ENCODE results near the gene LMO3. TPM values are rescaled to one million over a fixed set of nuclear protein-coding genes. Genes with fewer than 3 reads are reported as not detected.

The LMO3 gene
- polyA plus RNA-seq, 3 donors from 2014 or later = not detected

- Mint-ChIP-seq H3K36me3 (no peaks in the 10 kb centered on the region), H3K27ac (no peak overlapping the region), H3K4me3 (no peak overlapping the region), H3K4me1 (no peaks in the 10 kb centered on the region), H3K9me3 (peaks cover 6 to 49% (median 17%) of the 10 kb centered on the region in 6 donors), H3K27me3 (ENCODE audit: low read depth in 3 of 3) (peaks cover 0 to 2% (median 0%) of the 10 kb centered on the region in 3 donors)
- DNase-seq = no peak
Measured at GRCh38 chr12:16587514-16587913, 18.4 kb downstream of the LMO3 start.

DNA sequence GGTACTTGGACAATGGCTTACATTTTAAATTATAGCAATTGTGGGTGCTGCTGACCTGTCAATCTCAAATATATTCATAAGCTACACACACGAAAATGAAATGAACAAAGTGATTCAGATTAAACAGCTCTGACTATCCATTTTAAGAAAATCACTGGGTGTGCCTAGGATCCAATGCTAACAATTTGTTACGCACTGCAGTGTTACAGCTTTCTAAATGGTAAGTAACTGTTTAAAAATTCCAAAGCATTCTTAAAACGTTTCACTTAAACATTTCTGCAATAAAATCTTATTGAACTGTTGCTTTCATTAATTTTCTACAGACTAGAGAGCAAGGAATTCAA, 18.9 kb downstream of the LMO3 start:
- Mint-ChIP-seq H3K27ac (no peak overlapping the region), H3K9me3 (peaks cover 6 to 53% (median 19%) of the 10 kb centered on the region in 6 donors), H3K36me3 (no peaks in the 10 kb centered on the region), H3K4me1 (no peaks in the 10 kb centered on the region), H3K4me3 (no peak overlapping the region), H3K27me3 (ENCODE audit: low read depth in 3 of 3) (peaks cover 0 to 2% (median 0%) of the 10 kb centered on the region in 3 donors)
- no peak for DNase-seq

GRCh38 chr12:16586350-16587109, 19.4 kb downstream of the LMO3 start:
- Mint-ChIP-seq H3K27me3 (ENCODE audit: low read depth in 3 of 3) (peaks cover 0 to 2% (median 0%) of the 10 kb centered on the region in 3 donors), H3K4me3 (no peak overlapping the region), H3K4me1 (no peaks in the 10 kb centered on the region), H3K27ac (no peak overlapping the region), H3K9me3 (peaks cover 6 to 55% (median 20%) of the 10 kb centered on the region in 6 donors), H3K36me3 (no peaks in the 10 kb centered on the region)
- no peak for DNase-seq

DNA sequence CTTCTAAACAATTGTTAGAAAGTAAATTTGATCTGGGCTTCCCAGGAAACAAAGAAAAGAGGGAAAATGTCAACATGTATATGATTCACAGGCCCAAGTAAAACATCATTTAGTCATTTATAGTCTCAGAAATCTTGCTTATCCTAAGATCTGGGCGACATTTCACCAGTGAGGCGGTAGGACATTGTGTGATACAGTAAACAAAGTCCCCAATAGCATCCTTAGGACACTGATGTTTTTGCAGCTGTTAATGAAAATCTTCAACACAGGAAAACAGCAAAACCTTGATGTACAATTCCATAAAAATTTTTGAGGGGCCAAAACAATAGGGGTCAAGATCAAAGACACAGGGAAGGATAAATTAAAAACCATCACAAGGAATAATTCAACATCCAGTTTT, 20.2 kb downstream of the LMO3 start:
- Mint-ChIP-seq H3K4me3 (no peak overlapping the region), H3K9me3 (peaks cover 6 to 48% (median 20%) of the 10 kb centered on the region in 6 donors), H3K36me3 (no peaks in the 10 kb centered on the region), H3K27ac (no peak overlapping the region), H3K4me1 (no peaks in the 10 kb centered on the region), H3K27me3 (ENCODE audit: low read depth in 3 of 3) (peaks cover 0 to 2% (median 0%) of the 10 kb centered on the region in 3 donors)
- DNase-seq = no peak

- H3K36me3 Mint-ChIP-seq = no peaks in the 10 kb centered on the region
- no peak overlapping the region for H3K27ac Mint-ChIP-seq
- H3K4me3 Mint-ChIP-seq = no peak overlapping the region
- H3K27me3 Mint-ChIP-seq (ENCODE audit: low read depth in 3 of 3) = no peaks in the 10 kb centered on the region
- H3K4me1 Mint-ChIP-seq = no peaks in the 10 kb centered on the region
- peaks cover 4 to 43% (median 18%) of the 10 kb centered on the region in 6 donors for H3K9me3 Mint-ChIP-seq
- no peak for DNase-seq
Measured at GRCh38 chr12:16583969-16584745, 21.8 kb downstream of the LMO3 start.

- Mint-ChIP-seq H3K9me3 (peaks cover 2 to 46% (median 14%) of the 10 kb centered on the region in 6 donors), H3K27ac (no peak overlapping the region), H3K36me3 (no peaks in the 10 kb centered on the region), H3K27me3 (ENCODE audit: low read depth in 3 of 3) (no peaks in the 10 kb centered on the region), H3K4me3 (no peak overlapping the region), H3K4me1 (no peaks in the 10 kb centered on the region)
- no peak for DNase-seq
Measured at GRCh38 chr12:16581416-16581815, 24.5 kb downstream of the LMO3 start.

DNA sequence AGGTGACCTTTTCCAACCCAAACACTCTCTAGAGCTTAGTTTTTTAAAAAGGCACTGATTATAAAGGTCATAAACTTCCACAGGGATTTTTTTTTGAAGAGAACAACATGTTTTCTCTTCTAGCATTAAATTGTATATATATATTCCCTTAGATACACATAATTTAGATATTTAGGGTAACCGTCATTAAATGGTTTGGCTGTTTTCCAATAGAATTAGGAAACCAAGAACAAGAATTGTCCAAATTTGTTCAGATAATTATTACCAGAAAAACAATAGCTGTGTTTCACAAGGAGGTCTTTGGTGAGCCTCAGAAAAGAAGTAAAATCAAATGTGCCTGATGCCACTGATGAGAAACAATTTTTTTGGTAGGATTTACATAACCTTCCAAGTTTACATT, 26.9 kb downstream of the LMO3 start:
- Mint-ChIP-seq H3K4me3 (no peak overlapping the region), H3K27me3 (ENCODE audit: low read depth in 3 of 3) (no peaks in the 10 kb centered on the region), H3K36me3 (no peaks in the 10 kb centered on the region), H3K4me1 (no peaks in the 10 kb centered on the region), H3K9me3 (peaks cover 4 to 43% (median 18%) of the 10 kb centered on the region in 6 donors), H3K27ac (no peak overlapping the region)
- DNase-seq = no peak

GRCh38 chr12:16573398-16574077, 32.4 kb downstream of the LMO3 start:
- no peaks in the 10 kb centered on the region for H3K27me3 Mint-ChIP-seq (ENCODE audit: low read depth in 3 of 3)
- H3K9me3 Mint-ChIP-seq = peaks cover 2 to 48% (median 12%) of the 10 kb centered on the region in 6 donors
- no peak overlapping the region for H3K27ac Mint-ChIP-seq
- DNase-seq = no peak
- H3K4me3 Mint-ChIP-seq = no peak overlapping the region
- no peaks in the 10 kb centered on the region for H3K36me3 Mint-ChIP-seq
- no peaks in the 10 kb centered on the region for H3K4me1 Mint-ChIP-seq

- no peaks in the 10 kb centered on the region for H3K4me1 Mint-ChIP-seq
- H3K27ac Mint-ChIP-seq = no peak overlapping the region
- no peak for DNase-seq
Measured at GRCh38 chr12:16568873-16569272, 37.1 kb downstream of the LMO3 start.

GRCh38 chr12:16564675-16565074, 41.3 kb downstream of the LMO3 start:
- Mint-ChIP-seq H3K36me3 (no peaks in the 10 kb centered on the region), H3K4me3 (no peak overlapping the region), H3K9me3 (peaks cover 0 to 40% (median 7%) of the 10 kb centered on the region in 6 donors), H3K4me1 (no peaks in the 10 kb centered on the region), H3K27ac (no peak overlapping the region), H3K27me3 (ENCODE audit: low read depth in 3 of 3) (no peaks in the 10 kb centered on the region)
- no peak for DNase-seq

More at GRCh38 chr12:16568873-16569272, 37.1 kb downstream of the LMO3 start:
- no peak overlapping the region for H3K4me3 Mint-ChIP-seq
- no peaks in the 10 kb centered on the region for H3K36me3 Mint-ChIP-seq
- no peaks in the 10 kb centered on the region for H3K27me3 Mint-ChIP-seq (ENCODE audit: low read depth in 3 of 3)
- H3K9me3 Mint-ChIP-seq = peaks cover 0 to 41% (median 6%) of the 10 kb centered on the region in 6 donors

- H3K4me3 Mint-ChIP-seq = no peak overlapping the region
- no peak overlapping the region for H3K27ac Mint-ChIP-seq
- H3K36me3 Mint-ChIP-seq = no peaks in the 10 kb centered on the region
- H3K27me3 Mint-ChIP-seq (ENCODE audit: low read depth in 3 of 3) = no peaks in the 10 kb centered on the region
- no peaks in the 10 kb centered on the region for H3K4me1 Mint-ChIP-seq
- DNase-seq = no peak
- H3K9me3 Mint-ChIP-seq = peaks cover 0 to 30% (median 7%) of the 10 kb centered on the region in 6 donors
Measured at GRCh38 chr12:16563504-16563903, 42.5 kb downstream of the LMO3 start.

GRCh38 chr12:16562921-16563320, 43.0 kb downstream of the LMO3 start:
- no peak for DNase-seq
- no peaks in the 10 kb centered on the region for H3K4me1 Mint-ChIP-seq
- peaks cover 0 to 29% (median 7%) of the 10 kb centered on the region in 6 donors for H3K9me3 Mint-ChIP-seq
- no peak overlapping the region for H3K4me3 Mint-ChIP-seq
- H3K27ac Mint-ChIP-seq = no peak overlapping the region
- H3K36me3 Mint-ChIP-seq = no peaks in the 10 kb centered on the region
- H3K27me3 Mint-ChIP-seq (ENCODE audit: low read depth in 3 of 3) = no peaks in the 10 kb centered on the region

DNA sequence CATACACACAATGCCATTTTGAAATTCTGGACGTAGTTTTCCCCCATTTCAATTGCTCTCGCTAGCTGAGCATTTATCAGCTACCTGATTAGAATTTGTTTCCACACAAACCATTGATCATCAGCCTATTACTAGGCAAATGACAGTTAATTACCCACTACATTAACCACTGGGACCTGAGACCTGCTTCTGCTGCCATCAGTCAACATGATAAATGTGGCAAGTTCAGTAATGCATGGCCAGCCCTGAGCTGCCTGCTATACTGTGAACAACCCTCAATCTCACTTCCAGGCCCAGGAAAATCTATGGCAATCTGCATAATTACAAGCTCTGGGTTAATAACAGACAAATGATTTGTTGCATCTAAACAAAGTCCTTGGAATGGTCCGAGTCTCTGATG, 43.5 kb downstream of the LMO3 start:
- Mint-ChIP-seq H3K9me3 (peaks cover 0 to 28% (median 6%) of the 10 kb centered on the region in 6 donors), H3K4me1 (no peaks in the 10 kb centered on the region), H3K27me3 (ENCODE audit: low read depth in 3 of 3) (no peaks in the 10 kb centered on the region), H3K36me3 (no peaks in the 10 kb centered on the region), H3K4me3 (no peak overlapping the region), H3K27ac (no peak overlapping the region)
- DNase-seq = no peak

GRCh38 chr12:16560273-16560672, 45.7 kb downstream of the LMO3 start:
- Mint-ChIP-seq H3K9me3 (peaks cover 0 to 25% (median 8%) of the 10 kb centered on the region in 6 donors), H3K4me1 (no peaks in the 10 kb centered on the region), H3K27me3 (ENCODE audit: low read depth in 3 of 3) (no peaks in the 10 kb centered on the region), H3K4me3 (no peak overlapping the region), H3K27ac (no peak overlapping the region), H3K36me3 (no peaks in the 10 kb centered on the region)
- DNase-seq = no peak
